Measurements from ENCODE around the gene SLC8A1.

- TF ChIP-seq, protein P1, sequence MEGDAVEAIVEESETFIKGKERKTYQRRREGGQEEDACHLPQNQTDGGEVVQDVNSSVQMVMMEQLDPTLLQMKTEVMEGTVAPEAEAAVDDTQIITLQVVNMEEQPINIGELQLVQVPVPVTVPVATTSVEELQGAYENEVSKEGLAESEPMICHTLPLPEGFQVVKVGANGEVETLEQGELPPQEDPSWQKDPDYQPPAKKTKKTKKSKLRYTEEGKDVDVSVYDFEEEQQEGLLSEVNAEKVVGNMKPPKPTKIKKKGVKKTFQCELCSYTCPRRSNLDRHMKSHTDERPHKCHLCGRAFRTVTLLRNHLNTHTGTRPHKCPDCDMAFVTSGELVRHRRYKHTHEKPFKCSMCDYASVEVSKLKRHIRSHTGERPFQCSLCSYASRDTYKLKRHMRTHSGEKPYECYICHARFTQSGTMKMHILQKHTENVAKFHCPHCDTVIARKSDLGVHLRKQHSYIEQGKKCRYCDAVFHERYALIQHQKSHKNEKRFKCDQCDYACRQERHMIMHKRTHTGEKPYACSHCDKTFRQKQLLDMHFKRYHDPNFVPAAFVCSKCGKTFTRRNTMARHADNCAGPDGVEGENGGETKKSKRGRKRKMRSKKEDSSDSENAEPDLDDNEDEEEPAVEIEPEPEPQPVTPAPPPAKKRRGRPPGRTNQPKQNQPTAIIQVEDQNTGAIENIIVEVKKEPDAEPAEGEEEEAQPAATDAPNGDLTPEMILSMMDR (IDR thresholded peaks at IDR 0.05 in 4 of 5, conservative IDR thresholded peaks at IDR 0.05 in 1 of 5): no peak
- TF ChIP-seq POLR2A (IDR thresholded peaks at IDR 0.05): no peak
These were observed 342.5 kb downstream of the SLC8A1 start for GRCh38 chr2:40109381-40109780.
